Activated CD4-positive, alpha-beta T cell treated with anti-CD3 and anti-CD28 coated beads, Interleukin-2, amount 50 U/mL, for 16 hours (primary cell): ENCODE data around the gene ZNF536.

Experiments used
- DNase-seq: peaks from one replicate; pipeline ENCODE4 v3.0.0-alpha.2; 2020

ZNF536 gene

DNA sequence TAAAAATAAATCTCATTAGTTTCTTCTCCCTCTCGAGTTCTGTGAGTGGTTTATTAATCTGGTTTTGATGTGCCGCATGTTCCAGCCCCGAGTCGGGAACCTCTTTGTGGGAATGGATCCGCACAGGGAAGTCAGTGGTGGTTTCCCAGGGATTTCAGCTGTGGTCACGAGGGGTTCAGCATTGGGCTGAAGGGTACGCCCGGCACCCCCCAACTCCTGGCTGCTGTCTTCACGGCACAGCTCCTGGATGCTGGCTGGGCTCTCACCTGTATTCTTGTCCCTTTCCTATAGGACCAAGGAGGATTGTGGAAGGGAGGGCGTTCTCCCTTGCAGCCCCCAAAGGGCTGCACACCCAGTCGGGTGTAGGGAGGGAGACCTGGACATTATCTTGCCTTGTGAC is 167.8 kb downstream of the ZNF536 start:
- no peak for DNase-seq

DNA sequence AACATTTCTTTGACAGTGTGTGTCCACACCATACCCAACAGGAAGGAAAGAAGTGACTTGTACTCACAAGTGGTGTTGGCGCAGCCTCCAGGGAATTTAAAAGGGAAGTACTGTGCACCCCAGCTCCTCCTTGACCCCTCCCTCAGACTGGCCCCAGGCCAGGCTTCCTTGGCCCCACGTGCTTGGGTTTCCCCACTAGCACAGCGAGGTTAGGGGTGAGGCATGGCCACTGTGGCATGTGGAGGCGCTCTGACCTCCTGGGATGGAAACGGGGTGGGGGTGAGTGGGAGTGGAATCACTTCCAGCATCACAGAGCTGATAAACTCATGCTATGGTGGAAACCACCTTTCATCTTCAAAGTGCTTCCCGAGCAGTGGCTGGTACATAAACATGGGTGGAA is 168.6 kb downstream of the ZNF536 start:
- no peak for DNase-seq

DNA sequence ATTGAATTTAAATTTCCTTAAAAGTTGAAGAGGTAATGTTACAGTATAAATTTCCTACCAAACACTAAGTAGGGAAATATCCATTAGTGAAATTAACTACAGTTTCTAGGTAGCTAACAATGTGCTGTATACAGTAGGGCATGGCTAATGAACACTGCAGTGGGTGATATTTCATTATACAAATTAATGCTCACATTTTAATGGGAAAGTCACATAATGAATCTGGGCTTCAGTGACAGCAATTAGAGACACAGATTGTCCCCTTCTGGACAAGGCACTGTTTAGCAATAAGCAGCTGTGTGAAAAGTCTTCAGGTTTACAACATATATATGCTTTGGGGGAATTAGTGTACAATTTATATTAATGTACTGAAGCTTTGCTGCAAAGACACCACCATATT is 169.4 kb downstream of the ZNF536 start:
- no peak for DNase-seq

- DNase-seq: no peak
Observed at GRCh38 chr19:30543243-30543945, 171.2 kb downstream of the ZNF536 start.

GRCh38 chr19:30545752-30546151 is 173.6 kb downstream of the ZNF536 start:
- DNase-seq: no peak

DNA sequence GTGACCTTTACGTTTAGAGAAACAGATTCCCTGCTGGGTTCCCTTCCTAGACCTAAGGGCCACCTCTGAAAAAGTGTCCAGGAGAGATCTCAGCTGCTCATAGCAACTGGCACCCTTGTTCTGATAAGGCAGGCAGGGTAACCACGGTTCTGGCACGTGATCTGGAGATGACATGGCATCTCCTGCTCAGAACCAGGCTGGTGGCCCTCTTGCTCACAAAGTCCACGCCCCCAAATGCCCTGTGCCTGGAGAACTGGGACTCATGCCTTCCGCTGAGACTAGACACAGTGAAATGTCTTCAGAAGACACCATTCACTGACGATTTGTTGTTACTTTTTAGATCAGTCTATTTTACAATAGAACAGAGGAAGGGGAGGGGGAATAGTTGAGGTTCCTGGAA is 174.1 kb downstream of the ZNF536 start:
- DNase-seq: no peak

- no peak for DNase-seq
Observed at GRCh38 chr19:30547246-30547645, 175.1 kb downstream of the ZNF536 start.

DNA sequence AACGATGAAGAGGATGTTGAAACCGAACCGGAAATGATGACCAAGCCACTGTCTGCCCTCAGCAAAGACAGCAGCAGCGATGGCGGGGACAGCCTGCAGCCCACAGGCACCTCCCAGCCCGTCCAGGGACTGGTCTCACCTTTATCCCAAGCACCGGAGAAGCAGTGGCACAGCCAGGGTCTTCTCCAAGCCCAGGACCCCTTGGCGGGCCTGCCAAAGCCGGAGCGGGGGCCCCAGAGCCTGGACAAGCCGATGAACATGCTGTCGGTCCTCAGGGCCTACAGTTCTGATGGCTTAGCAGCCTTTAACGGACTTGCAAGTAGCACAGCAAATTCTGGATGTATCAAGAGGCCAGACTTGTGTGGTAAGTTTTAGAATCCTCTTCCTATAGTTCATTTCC is 177.0 kb downstream of the ZNF536 start:
- no peak for DNase-seq

- no peak for DNase-seq
Observed at GRCh38 chr19:30551271-30551670, 179.1 kb downstream of the ZNF536 start.

- no peak for DNase-seq
Observed at GRCh38 chr19:30552593-30552992, 180.4 kb downstream of the ZNF536 start.

GRCh38 chr19:30555075-30555790 is 183.0 kb downstream of the ZNF536 start:
- DNase-seq: no peak

GRCh38 chr19:30555791-30556110 is 183.6 kb downstream of the ZNF536 start:
- no peak for DNase-seq

- no peak for DNase-seq
Observed at GRCh38 chr19:30556230-30556711, 184.1 kb downstream of the ZNF536 start.

GRCh38 chr19:30557212-30557611 is 185.0 kb downstream of the ZNF536 start:
- no peak for DNase-seq

- no peak for DNase-seq
Observed at GRCh38 chr19:30557927-30558557, 185.9 kb downstream of the ZNF536 start.

DNA sequence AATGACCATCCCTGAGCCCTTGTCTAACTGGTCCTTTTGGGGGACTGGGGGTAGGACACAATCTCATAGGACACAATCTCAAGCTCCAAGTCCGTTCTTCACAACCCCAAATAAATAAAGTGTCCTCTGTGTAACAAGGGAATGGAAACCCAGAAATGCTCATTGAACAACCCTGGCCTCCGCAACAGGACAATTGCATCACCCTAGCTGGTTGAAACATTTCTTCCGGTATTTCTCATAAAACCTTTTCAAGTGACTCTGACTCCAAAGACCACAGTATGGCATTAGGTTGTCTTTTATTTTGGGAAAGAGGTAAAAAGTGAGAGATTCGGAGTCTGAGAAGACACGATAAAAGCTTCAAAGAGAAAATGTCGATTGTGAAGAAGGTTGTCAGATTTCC is 186.6 kb downstream of the ZNF536 start:
- no peak for DNase-seq

DNA sequence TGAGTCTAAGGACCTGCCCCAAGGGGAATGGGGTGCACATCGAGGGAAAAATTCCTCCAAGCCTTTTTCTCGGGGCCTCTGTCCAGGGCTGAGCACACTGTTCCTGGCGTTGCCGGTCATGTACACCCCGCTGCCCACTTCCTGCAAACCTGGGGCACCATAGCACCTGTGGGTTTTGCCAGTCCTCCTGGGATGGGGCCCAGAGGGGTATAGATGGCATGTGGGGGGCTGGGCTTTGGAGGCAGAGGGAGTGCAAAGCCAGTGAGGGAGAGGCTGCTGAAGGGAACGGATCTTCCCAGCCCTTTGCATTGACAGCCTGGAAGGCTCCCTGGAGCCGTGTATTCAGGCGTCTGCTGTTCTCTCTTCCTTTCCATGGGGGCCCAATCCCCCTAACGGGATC is 187.3 kb downstream of the ZNF536 start:
- DNase-seq: no peak

DNA sequence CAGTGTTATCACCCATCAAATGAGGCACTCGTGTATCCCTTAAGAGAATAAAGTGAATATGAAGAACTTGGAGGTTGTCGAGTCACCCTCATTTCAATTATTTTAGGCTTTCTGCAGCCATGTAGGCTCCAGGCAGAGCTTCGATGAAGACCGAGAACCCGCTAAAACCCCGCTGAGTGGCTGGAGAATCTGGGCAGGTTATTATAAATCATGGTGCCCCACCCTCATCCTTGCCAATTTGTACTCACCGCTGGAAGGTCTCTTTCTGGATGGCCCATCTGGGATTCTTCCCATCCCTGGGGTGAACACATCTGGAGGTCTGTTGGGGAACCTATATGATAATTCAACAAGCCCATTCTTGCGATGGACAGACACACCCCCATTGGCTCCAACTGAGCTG is 190.8 kb downstream of the ZNF536 start:
- no peak for DNase-seq

DNA sequence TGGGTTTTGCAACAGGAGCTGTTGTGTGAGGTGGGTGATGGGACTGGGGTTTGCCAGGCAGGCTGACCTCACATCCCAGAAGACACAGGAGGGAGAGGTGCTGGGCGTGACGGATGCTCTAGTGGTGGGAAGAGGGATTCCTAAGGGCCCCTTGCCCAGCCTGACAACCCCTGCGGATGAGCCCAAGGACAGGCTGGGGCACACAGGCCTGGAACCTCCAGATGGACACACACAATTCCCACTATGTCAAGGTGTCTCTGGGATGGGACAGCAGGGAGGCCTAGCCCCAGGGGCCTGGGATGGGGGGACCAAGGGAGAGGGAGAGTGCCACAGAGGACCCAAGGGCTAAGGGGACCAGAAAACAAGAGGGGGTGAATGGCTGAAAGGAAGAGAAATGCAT is 191.5 kb downstream of the ZNF536 start:
- no peak for DNase-seq

- DNase-seq: no peak
Observed at GRCh38 chr19:30564551-30565011, 192.4 kb downstream of the ZNF536 start.

- DNase-seq: no peak
Observed at GRCh38 chr19:30565636-30566035, 193.5 kb downstream of the ZNF536 start.

DNA sequence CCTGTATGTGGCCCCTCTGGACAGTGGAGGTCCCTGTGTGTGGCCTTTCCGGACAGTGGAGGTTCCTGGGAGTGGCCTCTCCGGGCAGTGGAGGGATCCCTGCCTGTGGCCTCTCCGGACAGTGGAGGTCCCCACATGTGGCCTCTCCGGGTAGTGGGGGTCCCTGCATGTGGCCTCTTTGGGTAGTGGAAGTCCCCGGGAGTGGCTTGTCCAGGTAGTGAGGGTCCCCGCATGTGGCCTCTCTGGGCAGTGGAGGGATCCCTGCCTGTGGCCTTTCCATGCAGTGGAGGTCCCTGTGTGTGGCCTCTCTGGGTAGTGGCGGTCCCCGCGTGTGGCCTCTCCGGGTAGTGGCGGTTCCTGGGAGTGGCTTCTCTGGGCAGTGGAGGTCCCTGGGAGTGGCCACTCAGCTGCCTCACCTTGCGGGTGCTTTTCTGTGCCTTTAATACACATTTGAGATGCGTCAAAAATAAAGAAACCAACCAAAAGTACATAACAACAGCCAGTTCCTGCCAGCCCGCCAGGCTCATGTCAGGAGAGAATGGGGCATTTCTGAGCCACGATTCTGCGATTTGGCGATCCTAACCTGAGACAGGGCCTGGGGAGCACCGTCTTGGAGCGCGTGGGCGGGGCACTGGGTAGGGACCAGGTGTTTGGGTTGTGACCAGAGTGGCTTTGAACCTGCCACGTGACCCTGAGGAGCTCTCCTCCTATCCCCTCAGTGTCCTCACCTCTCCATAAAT is 194.7 kb downstream of the ZNF536 start:
- DNase-seq: no peak

GRCh38 chr19:30567536-30568232 is 195.5 kb downstream of the ZNF536 start:
- no peak for DNase-seq
